Measurements from ENCODE around the gene TCP1. TPM values are rescaled to one million over a fixed set of nuclear protein-coding genes. Genes with fewer than 3 reads are reported as not detected.
A peak's percentile ranks its signal among the peaks of the same experiment; 100 is the strongest.

TCP1 gene
- polyA plus RNA-seq, 1 experiment: 144 TPM

- no peak for DNase-seq (ENCODE audit: low read depth)
- no peak for TF ChIP-seq CTCF (IDR thresholded peaks at IDR 0.05; ENCODE audit: insufficient read depth, low read depth, low read length)
- CTCF ChIA-PET: interaction anchor here (0.6 kb wide), 1 partner anchor 344 kb away, joined by 4 read pairs; no protein-coding TSS in a partner anchor
- no peaks in the 10 kb centered on the region for H3K27me3 ChIP-seq (ENCODE audit: control insufficient read depth, insufficient read depth, low read length)
- H3K4me3 ChIP-seq (ENCODE audit: low read depth, low read length): no peak overlapping the region; the same call in 1 of the 2 replicates
- POLR2A ChIA-PET: no interaction called here
- H3K36me3 ChIP-seq (ENCODE audit: control insufficient read depth, insufficient read depth, low read length): no peaks in the 10 kb centered on the region
These were observed 59.1 kb downstream of the TCP1 start for GRCh38 chr6:159730332-159730676.

GRCh38 chr6:159729598-159730331, 59.6 kb downstream of the TCP1 start:
- CTCF ChIA-PET: interaction anchor here (0.6 kb wide), 1 partner anchor 345 kb away, joined by 4 read pairs; no protein-coding TSS in a partner anchor
- Histone ChIP-seq H3K36me3 (ENCODE audit: control insufficient read depth, insufficient read depth, low read length) (no peaks in the 10 kb centered on the region), H3K4me3 (ENCODE audit: low read depth, low read length) (peak overlapping the region; percentile 92), H3K27me3 (ENCODE audit: control insufficient read depth, insufficient read depth, low read length) (no peaks in the 10 kb centered on the region)
- TF ChIP-seq CTCF (IDR thresholded peaks at IDR 0.05; ENCODE audit: insufficient read depth, low read depth, low read length): no peak
- POLR2A ChIA-PET: no interaction called here
- no peak for DNase-seq (ENCODE audit: low read depth)

GRCh38 chr6:159728531-159728964, 60.9 kb downstream of the TCP1 start:
- DNase-seq (ENCODE audit: low read depth): no peak
- no peaks in the 10 kb centered on the region for H3K36me3 ChIP-seq (ENCODE audit: control insufficient read depth, insufficient read depth, low read length)
- peak overlapping the region; percentile 92 for H3K4me3 ChIP-seq (ENCODE audit: low read depth, low read length)
- no peaks in the 10 kb centered on the region for H3K27me3 ChIP-seq (ENCODE audit: control insufficient read depth, insufficient read depth, low read length)
- ChIA-PET POLR2A (no interaction called here), CTCF (interaction anchor here (1.2 kb wide), 1 partner anchor 36 kb away, joined by 3 read pairs; no protein-coding TSS in a partner anchor)
- TF ChIP-seq CTCF (IDR thresholded peaks at IDR 0.05; ENCODE audit: insufficient read depth, low read depth, low read length): no peak

Small RNA genes lying within 50 kb of the gene (small RNA-seq; reads per million reads assigned to genes)
- gene SNORA20 (ENCODE audit: insufficient read length, low read depth, low replicate concordance) (1,243 reads per million, percentile 97 among the genes with 10 or more reads in this experiment), gene SNORA29 (ENCODE audit: insufficient read length, low read depth, low replicate concordance) (not detected)

Other genes starting within 250 kb of the TCP1 start
- 39.4 and 42.1 TPM in 2 replicates for gene SOD2, start 96.4 kb downstream of the TCP1 start, polyA plus RNA-seq (2011; rRNA removed)
- gene WTAP, start 62.1 kb downstream of the TCP1 start, polyA plus RNA-seq (2011; rRNA removed): 10.0 and 23.3 TPM in 2 replicates
- gene ACAT2, start 27.6 kb downstream of the TCP1 start, polyA plus RNA-seq (2011; rRNA removed): 12.5 and 16.0 TPM in 2 replicates
- gene MRPL18, start 865 bp upstream of the TCP1 start, polyA plus RNA-seq (2011; rRNA removed): 83.6 and 109 TPM in 2 replicates
- not detected in 2 replicates for gene PNLDC1, start 10.7 kb upstream of the TCP1 start, polyA plus RNA-seq (2011; rRNA removed)
- not detected in 2 replicates for gene MAS1, start 101.4 kb upstream of the TCP1 start, polyA plus RNA-seq (2011; rRNA removed)
- gene IGF2R, start 179.5 kb upstream of the TCP1 start, polyA plus RNA-seq (2011; rRNA removed): 27.1 and 39.4 TPM in 2 replicates

Data from BJ (cell line).